Endothelial cell of umbilical vein (primary cell): ENCODE results near the gene FYN. TPM values are rescaled to one million over a fixed set of nuclear protein-coding genes. Genes with fewer than 3 reads are reported as not detected.

Source experiments
- BruUV-seq: library from RNA; stranded (reverse); fragments of 400-500 nt; replicated peaks from 2 replicates; lab custom pipeline; 2021; lab: Mats Ljungman, UMichigan
- CTCF ChIA-PET: fragments of 300-600, 350-600 bp; sonication (Branson Sonifier 250); formaldehyde crosslinking; loops from one replicate; lab custom pipeline; 2021; ENCODE audit warnings: antibody characterized with exemption, inconsistent platforms; lab: Charles Lee
- POLR2A ChIA-PET: fragments of 300-600, 350-600 bp; sonication (Branson Sonifier 250); formaldehyde crosslinking; loops from one replicate; lab custom pipeline; 2021; ENCODE audit warnings: antibody characterized with exemption, inconsistent platforms; lab: Charles Lee
- DNase-seq: peaks from one replicate; pipeline ENCODE4 v3.0.0-alpha.2; 2011; ENCODE audit warnings: low read depth, low spot score
- FAIRE-seq: peaks from 2 replicates; lab custom pipeline; 2011; peaks lifted over from hg19 to GRCh38; lab: Jason Lieb, UNC
- H2AFZ ChIP-seq: 2 replicates; pipeline ENCODE4 v1.6.0; 2012; ENCODE audit warnings: low read depth, low read length, control low read depth, inconsistent platforms
- H3K27ac ChIP-seq: 2 replicates; pipeline ENCODE4 v1.5.1; 2011; ENCODE audit warnings: low read depth, mild to moderate bottlenecking, control low read depth, low read length, moderate library complexity; ENCODE audit not compliant: insufficient read depth
- H3K27me3 ChIP-seq, 2 experiments: 2 replicates each; pipeline versions ENCODE4 v1.6.0 to v1.6.1; 2011; ENCODE audit warnings: low read length in 2 of 2, mixed read lengths in 1 of 2; ENCODE audit not compliant: control insufficient read depth in 2 of 2, insufficient read depth in 2 of 2
- H3K36me3 ChIP-seq, 2 experiments: 2 replicates in 1 of 2; 3 replicates in 1 of 2; pipeline ENCODE4 v1.5.1; 2011; ENCODE audit warnings: low read length in 2 of 2, mild to moderate bottlenecking in 1 of 2, moderate library complexity in 1 of 2; ENCODE audit not compliant: control insufficient read depth in 2 of 2, insufficient read depth in 2 of 2; ENCODE audit errors: extremely low read depth in 1 of 2
- H3K4me1 ChIP-seq: 3 replicates; pipeline ENCODE4 v1.5.1; 2011; ENCODE audit warnings: mild to moderate bottlenecking, low read length; ENCODE audit not compliant: control insufficient read depth, insufficient read depth; ENCODE audit errors: extremely low read depth
- H3K4me2 ChIP-seq: 2 replicates; pipeline ENCODE4 v1.6.1; 2011; ENCODE audit warnings: low read length, control low read depth, mixed read lengths; ENCODE audit not compliant: insufficient read depth
- H3K4me3 ChIP-seq, 3 experiments: fragments of 200-600 bp in 1 of 3; sonication (generic), shearing (Covaris generic) in 1 of 3; replicated peaks in 1 of 3; 2 replicates each; pipeline ENCODE4 v1.5.1; 2011 to 2016; ENCODE audit warnings: control low read depth in 3 of 3, low read length in 3 of 3, mild to moderate bottlenecking in 2 of 3, inconsistent platforms in 1 of 3, low read depth in 1 of 3, moderate library complexity in 1 of 3; ENCODE audit not compliant: insufficient read depth in 1 of 3
- H3K79me2 ChIP-seq: 2 replicates; pipeline ENCODE4 v1.6.0; 2012; ENCODE audit warnings: low read length, inconsistent platforms; ENCODE audit not compliant: control insufficient read depth, insufficient read depth
- H3K9ac ChIP-seq: replicated peaks from 2 replicates; pipeline ENCODE3; 2011; ENCODE audit warnings: low read length, control low read depth; ENCODE audit not compliant: insufficient read depth; ENCODE audit errors: extremely low read depth
- H3K9me1 ChIP-seq: replicated peaks from 3 replicates; pipeline ENCODE4 v1.6.0; 2011; ENCODE audit warnings: mild to moderate bottlenecking, low read length; ENCODE audit not compliant: control insufficient read depth, insufficient read depth; ENCODE audit errors: extremely low read depth
- H3K9me3 ChIP-seq: replicated peaks from 2 replicates; pipeline ENCODE4 v1.5.1; 2012; ENCODE audit warnings: low read length, inconsistent platforms; ENCODE audit not compliant: control insufficient read depth, insufficient read depth
- H4K20me1 ChIP-seq: replicated peaks from 2 replicates; pipeline ENCODE3; 2011; ENCODE audit warnings: mild to moderate bottlenecking, low read length; ENCODE audit not compliant: control insufficient read depth, insufficient read depth; ENCODE audit errors: extremely low read depth
- EZH2 ChIP-seq: IDR thresholded peaks from 2 replicates; pipeline ENCODE4 v1.6.1; 2012; ENCODE audit warnings: borderline replicate concordance, low read depth, mild to moderate bottlenecking, moderate library complexity, low read length, inconsistent platforms; ENCODE audit not compliant: severe bottlenecking
- FOS ChIP-seq: IDR thresholded peaks from 2 replicates; pipeline ENCODE4 v1.6.1; 2011; ENCODE audit warnings: mild to moderate bottlenecking, low read length, moderate library complexity, borderline replicate concordance; ENCODE audit not compliant: insufficient read depth
- GATA2 ChIP-seq: IDR thresholded peaks from 2 replicates; pipeline ENCODE4 v1.7.0; 2011; ENCODE audit warnings: low read depth, mild to moderate bottlenecking, moderate library complexity, mixed read lengths, low read length; ENCODE audit not compliant: insufficient read length, insufficient read depth
- JUN ChIP-seq: IDR thresholded peaks from 2 replicates; pipeline ENCODE4 v1.6.1; 2011; ENCODE audit warnings: borderline replicate concordance, low read depth; ENCODE audit not compliant: insufficient read length, insufficient read depth
- MYC ChIP-seq: IDR thresholded peaks from one replicate; pipeline ENCODE4 v1.6.1; 2011; ENCODE audit warnings: mild to moderate bottlenecking, low read depth, low read length
- POLR2A ChIP-seq: IDR thresholded peaks from 2 replicates; pipeline ENCODE4 v1.6.1; 2012; ENCODE audit warnings: low read depth, mild to moderate bottlenecking, control low read depth, low read length
- POLR2AphosphoS5 ChIP-seq: IDR thresholded peaks from 2 replicates; pipeline ENCODE4 v1.6.1; 2012; ENCODE audit warnings: low read depth, mild to moderate bottlenecking, control low read depth, low read length, moderate library complexity; ENCODE audit not compliant: insufficient read depth
- dilution Hi-C: fragments of 300-500 bp; cut with MboI; formaldehyde crosslinking; loops from one replicate; pipeline ENCODE4 v1.15.0; 2019; ENCODE audit warnings: low sequenced_read_pairs; ENCODE audit not compliant: extremely low pct_ligation_motif_present
- intact Hi-C: fragments of 100-400 bp; cut with micrococcal nuclease; formaldehyde crosslinking; loops from one replicate; pipeline ENCODE4 v1.10.0; 2022
- polyA plus RNA-seq, 4 experiments: library from polyadenylated mRNA; depleted of rRNA in 3 of 4; stranded (reverse) in 3 of 4; unstranded in 1 of 4; fragments of >200 nt; gene quantifications; 2 replicates each; pipeline versions ENCODE4 v1.2.1 to v1.2.3, GENCODE V29; 2011 to 2012; ENCODE audit warnings: missing spikeins in 1 of 4
- total RNA-seq: library from RNA; stranded (reverse); gene quantifications from 2 replicates; pipeline ENCODE4 v1.2.3, GENCODE V29; 2021
- TF ChIP-seq, protein P1 (sequence below): IDR thresholded peaks from 2 replicates; pipeline ENCODE4 v1.6.1; 2011; ENCODE audit not compliant: insufficient read depth, insufficient read length
- TF ChIP-seq, protein P2 (sequence below), 2 donors: IDR thresholded peaks; 1 replicate in 1 of 2; 2 replicates in 1 of 2; pipeline ENCODE4 v1.5.1; 2011; ENCODE audit warnings: low read length in 2 of 2, mild to moderate bottlenecking in 2 of 2, moderate library complexity in 2 of 2, control low read depth in 1 of 2, inconsistent platforms in 1 of 2, low read depth in 1 of 2; ENCODE audit not compliant: insufficient read depth in 1 of 2; ENCODE audit errors: extremely low read depth in 1 of 2

FYN gene
- total and polyA plus RNA-seq, 2 donors (not counting 3 experiments of a cell fraction or from before 2014, with no cell fraction given): 69.0 to 143 TPM

DNA sequence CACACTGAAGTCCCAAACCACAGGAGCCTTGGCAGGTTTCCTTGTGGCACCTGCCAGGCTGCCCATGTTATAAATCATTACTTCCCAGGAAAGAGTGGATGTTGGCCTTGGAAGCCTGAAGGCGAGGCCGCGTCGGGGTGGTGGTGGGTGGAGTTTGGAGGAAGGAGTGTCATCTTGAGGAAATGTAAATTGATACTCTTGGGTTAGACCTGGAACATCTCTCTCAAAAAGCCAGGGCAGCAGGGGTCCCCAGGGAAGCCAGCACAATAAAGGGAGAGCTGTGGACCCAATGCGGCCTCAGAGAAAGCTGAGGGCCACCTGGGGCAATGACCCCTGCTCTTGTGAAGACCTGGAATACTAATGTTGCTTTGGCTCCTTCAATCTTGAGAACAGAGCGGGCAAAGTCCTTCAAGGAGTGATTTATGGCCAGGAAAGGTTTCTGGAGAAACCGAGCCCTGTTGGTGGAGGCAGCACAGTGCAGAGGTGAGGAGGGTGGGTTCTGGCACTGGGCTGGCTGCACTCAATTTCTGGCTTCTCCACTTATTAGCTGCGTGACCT lies 241.3 kb downstream of the FYN start:
- no peaks in the 10 kb centered on the region for H3K9me1 ChIP-seq
- POLR2A ChIA-PET: no interaction called here
- H3K27me3 ChIP-seq: peaks cover 3 to 6% of the 10 kb centered on the region in 2 experiments
- no peak overlapping the region for H2AFZ ChIP-seq
- H3K4me3 ChIP-seq: no peak overlapping the region
- H4K20me1 ChIP-seq: no peaks in the 10 kb centered on the region
- H3K36me3 ChIP-seq: no peaks in the 10 kb centered on the region
- no peaks in the 10 kb centered on the region for H3K79me2 ChIP-seq
- H3K4me1 ChIP-seq: no peaks in the 10 kb centered on the region
- CTCF ChIA-PET: interaction anchor here (1.1 kb wide), 1 partner anchor 154 kb away, joined by 3 read pairs; no protein-coding TSS in a partner anchor
- no peak overlapping the region for H3K9ac ChIP-seq
- DNase-seq (no peak), FAIRE-seq (no peak)
- BruUV-seq: no TSS peak
- TF ChIP-seq EZH2 (no peak), POLR2AphosphoS5 (no peak), GATA2 (no peak), MYC (no peak), POLR2A (no peak), JUN (no peak), FOS (no peak)
- TF ChIP-seq, protein P1, sequence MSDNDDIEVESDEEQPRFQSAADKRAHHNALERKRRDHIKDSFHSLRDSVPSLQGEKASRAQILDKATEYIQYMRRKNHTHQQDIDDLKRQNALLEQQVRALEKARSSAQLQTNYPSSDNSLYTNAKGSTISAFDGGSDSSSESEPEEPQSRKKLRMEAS: no peak
- TF ChIP-seq, protein P2, sequence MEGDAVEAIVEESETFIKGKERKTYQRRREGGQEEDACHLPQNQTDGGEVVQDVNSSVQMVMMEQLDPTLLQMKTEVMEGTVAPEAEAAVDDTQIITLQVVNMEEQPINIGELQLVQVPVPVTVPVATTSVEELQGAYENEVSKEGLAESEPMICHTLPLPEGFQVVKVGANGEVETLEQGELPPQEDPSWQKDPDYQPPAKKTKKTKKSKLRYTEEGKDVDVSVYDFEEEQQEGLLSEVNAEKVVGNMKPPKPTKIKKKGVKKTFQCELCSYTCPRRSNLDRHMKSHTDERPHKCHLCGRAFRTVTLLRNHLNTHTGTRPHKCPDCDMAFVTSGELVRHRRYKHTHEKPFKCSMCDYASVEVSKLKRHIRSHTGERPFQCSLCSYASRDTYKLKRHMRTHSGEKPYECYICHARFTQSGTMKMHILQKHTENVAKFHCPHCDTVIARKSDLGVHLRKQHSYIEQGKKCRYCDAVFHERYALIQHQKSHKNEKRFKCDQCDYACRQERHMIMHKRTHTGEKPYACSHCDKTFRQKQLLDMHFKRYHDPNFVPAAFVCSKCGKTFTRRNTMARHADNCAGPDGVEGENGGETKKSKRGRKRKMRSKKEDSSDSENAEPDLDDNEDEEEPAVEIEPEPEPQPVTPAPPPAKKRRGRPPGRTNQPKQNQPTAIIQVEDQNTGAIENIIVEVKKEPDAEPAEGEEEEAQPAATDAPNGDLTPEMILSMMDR (IDR thresholded peaks at IDR 0.05; ENCODE audit: extremely low read depth in 1 of 2, insufficient read depth in 1 of 2, low read depth in 1 of 2, low read length in 2 of 2): no peak
- H3K9me3 ChIP-seq: no peaks in the 10 kb centered on the region
- no peak overlapping the region for H3K4me2 ChIP-seq
- dilution Hi-C loops: no loop called here
- intact Hi-C loops: no loop called here
- H3K27ac ChIP-seq: no peak overlapping the region
